ENCODE results near the gene ARID2. TPM values are rescaled to one million over a fixed set of nuclear protein-coding genes. Genes with fewer than 3 reads are reported as not detected.
A peak's percentile ranks its signal among the peaks of the same experiment; 100 is the strongest.

The ARID2 gene
- total and polyA plus RNA-seq, 2 donors (not counting 1 experiment from before 2014, with no cell fraction given): 5.0 to 49.2 TPM

GRCh38 chr12:45915405-45915804 lies 185.9 kb downstream of the ARID2 start:
- no peaks in the 10 kb centered on the region for H3K79me2 ChIP-seq (ENCODE audit: control insufficient read depth, insufficient read depth, low read length)
- H4K20me1 ChIP-seq (ENCODE audit: control insufficient read depth, insufficient read depth, low read length, poor library complexity, severe bottlenecking): no peaks in the 10 kb centered on the region
- no peak for DNase-seq
- H3K27me3 Mint-ChIP-seq: no peaks in the 10 kb centered on the region
- no peak overlapping the region for H2AFZ ChIP-seq (ENCODE audit: insufficient read depth, low read depth, low read length, poor library complexity, severe bottlenecking)
- no peak overlapping the region for H3K4me3 Mint-ChIP-seq
- H3K9me3 Mint-ChIP-seq (ENCODE audit: insufficient read depth): no peaks in the 10 kb centered on the region
- POLR2A ChIA-PET: no interaction called here
- H3K4me1 ChIP-seq (ENCODE audit: control insufficient read depth in 2 of 2, insufficient read depth in 2 of 2, low read length in 2 of 2): peaks cover 3% of the 10 kb centered on the region in 2 donors
- H3K27ac Mint-ChIP-seq: peak overlapping the region; percentile 15
- ATAC-seq (ENCODE audit: low read depth): no peak
- no peak overlapping the region for H3K4me2 ChIP-seq (replicated peaks; ENCODE audit: low read depth, low read length, poor library complexity, severe bottlenecking)
- H3K4me3 ChIP-seq (ENCODE audit: control extremely low read depth in 1 of 5, extremely low read depth in 1 of 5, insufficient read depth in 1 of 5, low read depth in 2 of 5, low read length in 4 of 5): no peak overlapping the region
- peaks cover 5 to 10% of the 10 kb centered on the region in 2 experiments for H3K36me3 ChIP-seq (replicated peaks in 1 of 2; ENCODE audit: control extremely low read depth in 1 of 2, control insufficient read depth in 1 of 2, extremely low read depth in 1 of 2, insufficient read depth in 2 of 2, low read length in 1 of 2)
- no peak for TF ChIP-seq CTCF (IDR thresholded peaks at IDR 0.05)
- no peak for TF ChIP-seq EZH2 (IDR thresholded peaks at IDR 0.05; ENCODE audit: borderline replicate concordance, insufficient read depth, low read depth, low read length, poor library complexity, severe bottlenecking)
- H3K9ac ChIP-seq (ENCODE audit: low read length): no peak overlapping the region
- H3K4me1 Mint-ChIP-seq: peaks cover 20% of the 10 kb centered on the region
- intact Hi-C loops (cut with micrococcal nuclease): no loop called here
- no peaks in the 10 kb centered on the region for H3K27me3 ChIP-seq (replicated peaks in 1 of 4; ENCODE audit: control extremely low read depth in 1 of 4, control insufficient read depth in 3 of 4, insufficient read depth in 4 of 4, low read length in 3 of 4)
- CTCF ChIA-PET: interaction anchor here (1.0 to 1.5 kb wide), 2 partner anchors 372 to 1106 kb away, joined by 3 to 4 read pairs; no protein-coding TSS in a partner anchor
- no peak overlapping the region for H3K27ac ChIP-seq (ENCODE audit: low read length in 2 of 2)
- H3K9me3 ChIP-seq (ENCODE audit: control extremely low read depth in 1 of 3, control insufficient read depth in 2 of 3, insufficient read depth in 1 of 3, low read length in 2 of 3): peaks cover 0 to 7% (median 0%) of the 10 kb centered on the region in 3 donors
- WGBS (ENCODE audit: insufficient coverage): 89% methylated on average over 2 of the region's 2 CpGs

GRCh38 chr12:45918818-45919217 lies 189.3 kb downstream of the ARID2 start:
- Histone ChIP-seq H4K20me1 (ENCODE audit: control insufficient read depth, insufficient read depth, low read length, poor library complexity, severe bottlenecking) (no peaks in the 10 kb centered on the region), H3K4me3 (ENCODE audit: control extremely low read depth in 1 of 5, extremely low read depth in 1 of 5, insufficient read depth in 1 of 5, low read depth in 2 of 5, low read length in 4 of 5) (no peak overlapping the region), H3K27ac (ENCODE audit: low read length in 2 of 2) (no peak overlapping the region), H3K36me3 (replicated peaks in 1 of 2; ENCODE audit: control extremely low read depth in 1 of 2, control insufficient read depth in 1 of 2, extremely low read depth in 1 of 2, insufficient read depth in 2 of 2, low read length in 1 of 2) (peaks cover 17 to 34% of the 10 kb centered on the region in 2 experiments), H3K27me3 (replicated peaks in 1 of 4; ENCODE audit: control extremely low read depth in 1 of 4, control insufficient read depth in 3 of 4, insufficient read depth in 4 of 4, low read length in 3 of 4) (no peaks in the 10 kb centered on the region), H3K9me3 (ENCODE audit: control extremely low read depth in 1 of 3, control insufficient read depth in 2 of 3, insufficient read depth in 1 of 3, low read length in 2 of 3) (peaks cover 0 to 7% (median 0%) of the 10 kb centered on the region in 3 donors), H3K79me2 (ENCODE audit: control insufficient read depth, insufficient read depth, low read length) (peaks cover under 1% of the 10 kb centered on the region), H3K4me2 (replicated peaks; ENCODE audit: low read depth, low read length, poor library complexity, severe bottlenecking) (no peak overlapping the region), H3K9ac (ENCODE audit: low read length) (no peak overlapping the region), H2AFZ (ENCODE audit: insufficient read depth, low read depth, low read length, poor library complexity, severe bottlenecking) (no peak overlapping the region), H3K4me1 (ENCODE audit: control insufficient read depth in 2 of 2, insufficient read depth in 2 of 2, low read length in 2 of 2) (no peaks in the 10 kb centered on the region)
- no peak overlapping the region for H3K4me3 Mint-ChIP-seq
- no CpG with 5 or more reads among the region's 3 CpGs for WGBS (ENCODE audit: insufficient coverage)
- POLR2A ChIA-PET: no interaction called here
- no peak for ATAC-seq (ENCODE audit: low read depth)
- no peaks in the 10 kb centered on the region for H3K27me3 Mint-ChIP-seq
- H3K9me3 Mint-ChIP-seq (ENCODE audit: insufficient read depth): no peaks in the 10 kb centered on the region
- H3K4me1 Mint-ChIP-seq: peaks cover 10% of the 10 kb centered on the region
- CTCF ChIA-PET: interaction anchor here (0.6 kb wide), 1 partner anchor 88 kb away, joined by 4 read pairs; no protein-coding TSS in a partner anchor
- no peak for DNase-seq
- H3K27ac Mint-ChIP-seq: no peak overlapping the region
- intact Hi-C loops (cut with micrococcal nuclease): no loop called here
- TF ChIP-seq CTCF (IDR thresholded peaks at IDR 0.05): no peak
- TF ChIP-seq EZH2 (IDR thresholded peaks at IDR 0.05; ENCODE audit: borderline replicate concordance, insufficient read depth, low read depth, low read length, poor library complexity, severe bottlenecking): no peak

Data from B cell (primary cell).